OCI-M1 (cell line): ENCODE data around the gene MYH1.

ENCODE experiments used
- DNase-seq: peaks from one replicate; lab custom pipeline; 2025; lab: John Stamatoyannopoulos, UW

MYH1 gene

DNA sequence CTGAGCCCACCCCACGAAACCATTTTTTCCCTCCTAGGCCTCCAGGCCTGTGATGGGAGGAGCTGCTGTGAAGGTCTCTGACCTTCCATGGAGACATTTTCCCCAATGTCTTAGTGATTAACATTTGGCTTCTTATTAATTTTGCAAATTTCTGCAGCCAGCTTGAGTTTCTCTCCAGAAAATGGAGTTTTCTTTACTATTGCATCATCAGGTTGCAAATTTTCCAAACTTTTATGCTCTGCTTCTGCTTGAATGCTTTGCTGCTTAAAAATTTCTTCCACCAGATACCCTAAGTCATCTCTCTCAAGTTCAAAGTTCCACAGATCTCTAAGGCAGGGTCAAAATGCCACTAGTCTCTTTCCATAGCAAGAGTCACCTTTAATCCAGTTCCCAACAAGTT lies 36.1 kb downstream of the MYH1 start:
- DNase-seq, result no peak

DNA sequence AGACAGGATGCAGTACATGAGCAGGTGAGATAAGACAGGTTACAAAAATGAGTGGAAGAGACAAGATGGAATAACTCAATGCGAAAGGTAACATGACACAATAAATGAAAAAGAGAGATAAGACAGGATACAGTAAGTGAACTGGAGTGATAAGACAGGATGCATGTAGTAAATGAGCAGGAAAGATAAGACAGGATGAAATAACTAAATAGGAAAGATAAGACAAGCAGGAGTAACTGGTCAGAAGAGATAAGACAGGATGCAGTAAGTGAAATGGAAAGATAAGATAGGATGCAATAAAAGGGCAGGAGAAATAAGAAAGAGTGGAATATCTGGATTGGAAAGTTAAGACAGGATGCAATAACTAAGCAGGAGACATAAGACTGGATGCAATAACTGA lies 40.6 kb downstream of the MYH1 start:
- DNase-seq, result no peak

DNA sequence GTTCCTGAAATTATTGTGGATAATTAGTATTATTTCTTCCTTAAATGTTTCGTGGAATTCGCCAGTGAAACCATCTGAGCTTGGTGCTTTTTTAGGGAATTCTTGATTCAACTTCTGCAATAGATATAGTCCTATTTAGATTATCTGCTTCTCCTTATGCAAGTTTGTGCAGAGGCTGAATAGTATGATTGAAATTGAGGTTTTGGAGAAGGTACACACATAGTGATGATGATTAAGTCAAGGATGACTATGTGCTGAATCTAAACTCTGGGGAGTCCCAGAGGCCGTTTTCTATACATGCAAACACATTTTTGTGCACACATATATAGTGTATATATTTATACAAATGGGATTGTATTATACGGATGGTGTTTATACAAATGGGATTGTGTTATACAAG lies 43.8 kb downstream of the MYH1 start:
- no peak for DNase-seq

DNA sequence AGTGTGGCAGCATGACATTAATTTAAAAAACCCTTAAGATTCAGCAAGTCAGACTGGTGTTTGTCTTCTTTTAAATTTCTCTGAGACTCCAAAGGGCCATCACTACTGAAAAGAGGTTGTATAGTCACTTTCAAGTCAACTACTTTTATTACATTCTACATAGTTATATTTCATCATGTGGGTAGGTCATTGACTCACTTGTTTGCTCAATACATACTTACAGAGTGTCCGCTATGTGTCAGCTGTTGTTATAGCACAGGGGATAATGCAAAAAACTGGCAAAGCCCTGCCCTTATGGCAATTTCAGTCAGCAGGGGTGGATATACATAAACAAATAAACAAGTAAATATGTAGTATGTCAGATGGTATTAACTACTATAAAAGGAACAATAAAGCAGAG lies 46.5 kb downstream of the MYH1 start:
- no peak for DNase-seq

DNA sequence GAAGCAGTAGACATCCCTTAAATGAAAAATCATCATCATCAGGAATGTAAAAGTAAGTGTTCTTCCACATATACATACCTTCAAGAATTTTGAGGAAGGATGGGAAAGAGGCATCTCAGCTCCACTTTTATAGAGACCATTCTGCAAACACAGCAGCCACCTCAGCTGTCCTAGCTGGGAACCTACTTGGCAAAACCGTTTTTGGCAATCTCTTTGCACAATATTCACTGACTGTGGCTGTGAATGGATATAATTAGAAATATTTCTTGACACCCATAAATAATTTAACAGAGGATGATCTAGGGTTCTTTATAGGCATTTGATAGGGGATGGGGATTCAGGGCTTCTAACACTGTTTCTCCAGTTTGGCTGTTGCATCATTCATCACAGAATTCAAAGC lies 48.9 kb downstream of the MYH1 start, which contains the start of gene MYH4:
MYH4 (minus strand) TSS at position 101 of the 400 bp plus-strand sequence. CDS start 2,814 bp downstream, outside the sequence.
- no peak for DNase-seq

DNA sequence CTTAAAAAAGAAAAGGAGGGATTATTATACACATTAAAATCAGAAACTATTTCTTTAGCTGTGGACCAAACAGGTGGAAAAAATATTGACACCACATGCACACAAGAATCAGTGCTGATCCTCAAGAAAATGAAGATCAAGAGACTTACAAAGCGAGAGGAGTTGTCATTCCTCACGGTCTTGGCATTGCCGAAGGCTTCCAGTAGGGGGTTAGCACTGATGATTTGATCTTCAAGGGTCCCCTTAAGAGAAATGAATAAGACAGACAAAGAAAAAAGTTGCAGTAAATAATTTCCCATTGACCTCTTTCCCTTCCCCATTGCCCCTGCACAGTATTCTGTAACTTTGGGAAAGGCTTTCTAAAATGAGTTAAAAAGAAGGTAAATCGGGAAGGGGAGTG lies 54.9 kb downstream of the MYH1 start:
- DNase-seq, result no peak

DNA sequence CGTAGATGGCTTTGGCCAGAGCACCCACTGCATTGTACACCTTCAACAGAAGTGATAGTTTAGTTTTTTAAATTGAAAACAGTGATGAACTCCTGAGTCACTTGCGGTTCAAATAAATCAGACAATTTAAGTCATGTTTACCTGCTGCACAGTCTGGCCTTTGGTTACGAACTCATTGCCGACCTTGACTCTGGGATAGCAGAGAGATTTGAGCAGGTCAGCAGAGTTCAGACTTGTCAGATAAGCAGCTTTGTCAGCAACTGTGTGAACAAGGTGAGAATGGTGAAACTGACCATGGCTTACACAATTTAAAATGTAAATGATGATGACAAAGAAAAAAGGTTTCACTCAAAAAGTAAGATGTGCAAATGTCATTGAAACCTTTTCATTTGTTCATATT lies 58.3 kb downstream of the MYH1 start:
- DNase-seq, result no peak

DNA sequence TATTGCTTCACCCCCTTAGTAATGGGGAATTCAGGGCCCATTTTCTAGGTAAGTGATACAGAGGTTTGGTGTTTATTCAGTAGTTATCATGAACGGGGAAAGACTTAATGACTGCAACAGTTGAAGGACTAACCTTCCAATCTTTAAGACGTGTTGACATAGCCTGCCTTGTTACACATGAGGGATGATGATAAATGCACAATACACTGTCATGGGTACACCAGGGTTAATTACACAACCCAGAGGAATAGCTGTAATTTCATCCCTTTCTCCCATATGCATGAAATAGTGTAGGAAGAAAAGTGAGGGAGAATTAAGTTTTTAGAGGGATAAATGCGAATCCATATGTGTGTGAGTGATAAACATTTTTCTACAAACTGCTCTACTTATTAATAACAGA lies 59.6 kb downstream of the MYH1 start:
- DNase-seq, result no peak

DNA sequence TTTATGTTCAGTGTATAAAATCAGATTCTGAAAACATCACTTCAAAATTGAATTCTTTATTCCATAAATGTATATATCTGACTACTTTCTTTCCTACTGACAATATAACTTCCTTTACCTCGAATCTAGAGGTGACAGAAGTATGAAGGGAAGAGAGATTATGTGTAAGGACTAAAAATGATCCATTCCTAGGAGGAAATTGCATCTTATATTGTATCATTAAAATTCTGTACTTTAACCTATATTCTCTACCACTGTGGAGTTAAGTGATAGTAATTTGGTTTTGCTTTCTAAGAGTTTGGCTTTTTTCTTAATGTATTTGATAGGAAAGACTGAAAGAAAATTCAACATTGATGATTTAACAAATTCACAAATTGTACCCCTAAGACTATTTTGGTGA lies 60.4 kb downstream of the MYH1 start:
- DNase-seq, result no peak

DNA sequence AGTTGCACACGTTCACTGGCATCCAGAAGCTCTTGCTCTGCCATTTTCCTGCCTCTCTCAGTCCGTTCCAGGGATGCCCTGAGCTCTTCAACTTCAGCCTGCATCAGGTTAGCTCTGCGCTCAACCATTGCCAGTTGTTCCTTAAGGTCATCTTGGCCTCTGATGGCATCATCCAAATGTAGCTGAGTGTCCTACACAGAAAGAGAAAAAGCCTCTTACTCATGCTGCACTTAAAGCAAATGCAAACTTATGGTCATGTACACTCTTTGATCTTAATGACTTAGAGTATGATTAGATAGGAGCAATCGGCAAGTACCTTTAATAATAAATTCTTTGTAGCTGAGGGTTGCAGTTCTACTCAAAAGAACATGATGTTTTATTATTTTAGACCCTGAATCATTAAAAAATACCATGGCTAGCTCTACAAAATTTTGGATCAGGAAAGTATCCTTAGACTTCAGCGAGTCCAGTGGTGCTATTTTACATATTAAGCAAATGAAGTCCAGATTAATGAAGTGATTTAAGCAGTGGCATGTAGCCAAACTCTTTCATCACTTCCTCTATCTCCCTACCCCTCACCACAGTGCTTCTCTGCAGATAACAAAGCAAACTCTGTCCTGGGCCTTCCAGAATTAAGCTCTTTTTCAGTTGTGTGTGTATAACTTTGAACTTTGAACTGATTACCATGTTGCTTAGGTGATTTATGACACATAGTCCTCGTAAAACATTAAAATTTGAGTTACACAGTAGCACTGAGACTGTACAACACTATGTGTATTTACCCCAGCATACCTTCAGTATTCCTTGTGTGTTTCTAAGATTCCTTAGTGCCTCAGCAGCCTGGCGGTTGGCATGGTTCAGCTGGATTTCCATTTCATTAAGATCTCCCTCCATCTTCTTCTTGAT lies 71.1 kb downstream of the MYH1 start:
- peak; percentile 0 for DNase-seq
